ENCODE data around the gene GABBR2.
"Not testable (repeated sequence)": the region's sequence is repeated elsewhere in the genome, so short reads cannot be mapped to it uniquely, and the experiment has no call there.

The GABBR2 gene

DNA sequence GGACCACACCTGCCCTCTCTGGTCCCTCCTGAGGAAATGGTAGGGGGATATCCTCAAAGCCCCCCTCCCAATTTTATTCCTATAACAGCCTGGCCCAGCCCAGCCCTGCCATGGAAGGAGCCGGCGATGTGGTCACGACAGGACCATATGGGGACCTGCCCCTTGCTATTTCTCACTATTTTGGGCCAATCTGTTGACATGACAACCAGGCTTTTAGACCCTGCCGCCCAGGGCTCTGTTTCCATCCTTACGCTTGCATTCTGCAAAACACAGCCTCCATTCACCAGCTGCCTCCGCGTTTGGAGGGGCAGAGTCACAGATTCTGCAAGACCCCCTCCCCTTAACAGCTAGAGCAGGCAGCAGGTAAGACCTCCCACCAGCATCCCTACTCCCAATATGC is 112.2 kb downstream of the GABBR2 start:
- DNase-seq (ENCODE audit: low spot score) = no peak

DNA sequence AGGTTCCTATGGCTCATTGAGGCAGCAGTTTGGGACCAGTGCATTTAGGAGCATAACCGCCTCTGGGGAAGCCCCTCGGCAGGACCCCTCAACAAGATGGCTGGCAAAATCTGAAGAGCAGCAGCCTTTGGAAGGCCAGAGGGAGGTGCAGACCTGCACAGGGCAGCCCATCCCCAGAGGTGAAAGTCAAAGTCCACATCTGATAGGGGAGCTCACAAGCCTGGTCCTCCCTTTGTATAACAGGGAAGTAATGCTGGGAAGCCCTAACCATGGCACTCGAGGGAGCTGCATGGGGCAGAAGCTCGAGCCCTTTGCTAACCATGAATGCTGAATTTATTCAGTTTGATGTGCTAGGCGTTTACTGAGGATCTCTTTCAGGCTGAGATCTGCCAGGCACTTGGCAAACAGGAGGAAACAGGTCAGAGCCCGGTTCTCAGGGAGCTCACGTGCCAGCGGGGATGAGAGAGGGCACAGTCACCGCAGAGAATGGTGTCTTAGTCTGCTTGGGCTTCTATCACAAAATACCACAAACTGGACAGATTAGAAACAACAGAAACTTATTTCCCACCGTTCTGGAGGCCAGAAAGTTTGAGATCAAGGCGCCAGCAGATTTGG is 114.1 kb downstream of the GABBR2 start:
- no peak for DNase-seq (ENCODE audit: low spot score)

DNA sequence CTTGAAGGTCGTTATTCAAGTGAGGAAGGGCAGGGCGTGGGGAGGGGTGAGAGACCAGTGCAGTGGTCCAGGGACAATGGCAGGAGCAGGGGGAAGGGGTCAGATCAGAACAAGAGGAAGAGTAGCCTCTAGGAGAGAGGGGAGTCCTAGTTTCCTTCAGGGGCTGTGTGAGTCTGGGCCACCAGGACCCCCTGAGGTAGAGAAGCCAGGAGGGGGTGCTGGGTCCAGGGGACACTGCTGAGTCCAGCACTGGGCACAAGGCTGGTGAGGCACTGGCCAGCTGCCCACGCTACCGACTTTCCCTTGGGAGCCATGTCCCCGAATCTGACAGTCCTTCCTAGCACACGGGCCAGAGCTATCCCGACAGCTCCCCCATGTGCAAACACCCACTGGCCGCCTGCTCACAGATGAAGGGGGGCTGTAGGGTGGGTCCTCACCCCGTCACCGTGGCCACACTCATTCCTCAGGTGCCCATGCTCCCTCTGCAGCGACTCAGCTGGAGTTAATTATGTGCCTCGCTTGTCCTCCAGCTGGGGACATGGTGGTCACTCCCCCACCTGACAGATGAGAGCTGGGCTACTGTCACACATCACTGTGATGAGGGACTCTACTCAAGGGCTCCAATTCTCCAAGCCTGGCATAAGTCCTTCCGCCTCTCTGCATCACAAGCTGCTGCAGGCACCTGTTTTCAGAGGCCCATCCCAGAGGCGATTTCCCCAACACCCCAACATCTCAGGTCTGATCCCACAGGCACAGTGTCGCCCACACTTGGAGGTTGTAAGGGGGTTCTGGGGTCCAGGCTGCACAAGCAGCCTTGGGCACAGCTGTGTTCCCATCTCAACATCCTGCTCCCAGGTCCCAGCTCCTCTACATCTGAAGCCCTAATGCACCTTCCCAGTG is 115.1 kb downstream of the GABBR2 start:
- DNase-seq (ENCODE audit: low spot score) = no peak

DNA sequence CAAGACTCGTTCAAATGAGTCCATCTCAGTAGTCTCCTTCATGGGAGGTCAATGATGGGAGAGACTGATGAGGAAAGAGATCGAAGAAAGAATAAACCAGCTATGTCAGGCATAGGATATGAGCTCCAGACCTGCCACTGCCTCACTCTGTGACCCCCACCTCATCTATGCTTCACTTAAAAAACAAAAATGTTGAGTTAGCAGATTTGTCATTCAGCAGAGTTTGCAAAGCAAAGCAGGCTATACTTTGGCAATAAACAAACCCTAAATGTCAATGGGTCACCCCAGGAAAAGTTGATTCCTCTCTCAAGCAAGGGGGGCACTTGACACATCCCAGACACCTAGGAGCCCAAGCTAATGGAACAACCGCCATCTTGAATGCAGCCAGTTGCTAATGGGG is 117.0 kb downstream of the GABBR2 start:
- no peak for DNase-seq (ENCODE audit: low spot score)

DNA sequence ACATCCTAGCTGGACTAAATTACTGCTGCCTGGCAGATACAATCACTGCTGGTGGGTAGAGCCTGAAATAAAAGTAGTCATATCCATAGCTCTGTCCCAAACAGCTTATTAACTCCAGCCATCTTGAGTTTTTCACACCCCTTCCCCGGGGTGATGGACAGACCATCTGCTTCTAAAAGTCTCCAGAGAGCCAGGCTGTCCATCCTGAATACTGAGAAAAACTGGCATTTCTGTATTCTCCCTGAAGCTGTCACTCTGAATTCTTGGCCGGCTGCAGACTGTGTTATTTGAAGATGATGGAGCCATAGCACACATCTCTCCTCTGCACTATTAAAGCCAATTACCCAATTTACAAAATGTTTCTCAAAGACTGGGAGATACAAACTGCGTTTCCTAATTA is 118.6 kb downstream of the GABBR2 start:
- DNase-seq (ENCODE audit: low spot score) = no peak

DNA sequence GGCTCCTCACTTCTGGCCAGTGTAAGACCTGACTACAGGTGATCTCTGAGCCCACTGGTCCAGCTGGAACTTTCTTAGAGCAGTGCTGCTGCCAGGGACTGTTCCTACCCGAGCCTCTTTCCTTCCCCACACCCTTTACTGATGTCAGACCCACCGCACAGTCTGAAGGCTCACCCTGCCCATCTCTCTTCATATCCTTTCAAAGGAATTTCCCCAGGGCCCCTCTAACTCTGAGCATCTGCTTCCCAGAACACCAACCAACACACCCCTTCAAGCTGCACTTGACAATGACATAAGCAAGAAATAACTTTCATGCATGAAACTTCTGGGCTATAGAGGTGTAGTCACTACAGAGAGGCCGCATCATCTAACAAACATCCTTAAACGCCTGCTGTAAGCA is 119.6 kb downstream of the GABBR2 start:
- no peak for DNase-seq (ENCODE audit: low spot score)

DNA sequence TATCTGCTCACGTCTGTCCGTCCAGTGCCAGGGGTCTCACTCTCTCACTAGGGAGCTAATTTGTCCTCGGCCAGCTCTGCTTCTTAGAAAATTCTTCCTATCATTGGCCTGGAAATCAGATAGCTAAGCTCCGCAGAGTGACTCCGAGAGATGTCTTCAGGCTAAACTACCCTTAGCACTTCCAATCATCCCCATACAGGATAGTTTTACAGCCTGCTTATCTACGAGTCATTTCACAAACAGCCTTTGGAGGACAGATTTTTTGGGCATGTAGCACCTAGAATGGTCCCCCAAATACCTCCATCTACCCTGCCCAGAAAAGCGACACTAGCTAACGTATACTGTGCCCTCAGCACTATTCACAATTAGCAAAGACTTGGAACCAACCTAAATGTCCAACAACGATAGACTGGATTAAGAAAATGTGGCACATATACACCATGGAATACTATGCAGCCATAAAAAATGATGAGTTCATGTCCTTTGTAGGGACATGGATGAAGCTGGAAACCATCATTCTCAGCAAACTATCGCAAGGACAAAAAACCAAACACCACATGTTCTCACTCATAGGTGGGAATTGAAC is 123.8 kb downstream of the GABBR2 start:
- DNase-seq (ENCODE audit: low spot score) = not testable (repeated sequence)

DNA sequence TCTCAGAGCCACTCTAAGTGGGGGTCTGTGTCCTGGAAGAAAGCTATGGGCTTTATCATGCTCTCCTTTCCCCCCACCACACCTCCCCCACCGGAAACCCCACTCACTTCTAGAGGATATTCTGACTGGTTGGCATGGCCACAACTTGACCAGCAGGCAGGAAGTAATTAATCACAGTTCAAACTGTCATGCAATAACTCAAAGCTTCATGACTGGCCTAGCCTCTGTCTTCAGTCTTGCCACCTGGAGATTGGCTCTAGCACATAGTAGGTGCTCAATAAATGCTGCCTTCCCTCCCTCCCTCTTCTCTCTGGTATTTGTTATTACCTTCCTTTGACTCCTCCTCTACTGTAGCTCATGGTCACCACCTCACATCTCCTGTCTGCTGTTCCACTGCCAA is 124.7 kb downstream of the GABBR2 start:
- no peak for DNase-seq (ENCODE audit: low spot score)

DNA sequence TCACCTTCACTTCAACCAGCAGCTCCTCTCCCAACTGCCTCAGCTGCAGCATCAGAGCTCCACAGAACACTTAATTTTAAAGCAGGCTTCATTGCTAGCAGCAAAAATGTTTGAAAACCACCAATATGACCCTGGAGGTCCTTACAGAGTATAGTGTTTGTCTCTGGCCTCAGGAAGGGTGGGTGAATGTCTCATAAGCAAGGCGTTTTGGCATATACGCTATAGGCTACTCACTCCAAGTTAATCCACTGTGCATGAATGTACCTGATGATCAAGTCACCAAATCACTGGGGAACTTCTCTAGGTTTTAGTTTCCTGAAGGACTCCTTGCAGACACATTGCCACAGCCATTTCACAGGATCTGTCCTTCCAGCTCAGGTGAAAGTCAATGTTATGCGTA is 125.3 kb downstream of the GABBR2 start:
- no peak for DNase-seq (ENCODE audit: low spot score)

DNA sequence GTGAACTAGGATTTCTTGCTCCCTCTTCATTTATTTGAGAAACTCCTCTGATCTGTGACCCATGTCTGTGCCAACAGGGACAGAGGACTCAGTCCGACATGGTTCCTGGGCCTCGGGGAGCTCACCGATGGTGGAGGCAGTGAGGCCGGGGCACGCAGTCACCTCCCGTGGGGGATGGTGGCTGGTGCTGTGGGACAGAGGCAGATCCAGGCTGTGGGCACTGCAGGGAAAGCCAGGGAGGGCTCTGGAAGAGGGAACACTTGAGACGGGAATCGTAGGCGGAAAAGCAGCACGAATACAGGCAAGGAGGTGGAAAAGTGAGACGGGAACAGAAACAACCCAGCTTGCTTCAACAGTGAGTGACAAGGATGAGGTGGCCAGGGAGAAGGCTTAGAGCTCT is 127.8 kb downstream of the GABBR2 start:
- no peak for DNase-seq (ENCODE audit: low spot score)

DNA sequence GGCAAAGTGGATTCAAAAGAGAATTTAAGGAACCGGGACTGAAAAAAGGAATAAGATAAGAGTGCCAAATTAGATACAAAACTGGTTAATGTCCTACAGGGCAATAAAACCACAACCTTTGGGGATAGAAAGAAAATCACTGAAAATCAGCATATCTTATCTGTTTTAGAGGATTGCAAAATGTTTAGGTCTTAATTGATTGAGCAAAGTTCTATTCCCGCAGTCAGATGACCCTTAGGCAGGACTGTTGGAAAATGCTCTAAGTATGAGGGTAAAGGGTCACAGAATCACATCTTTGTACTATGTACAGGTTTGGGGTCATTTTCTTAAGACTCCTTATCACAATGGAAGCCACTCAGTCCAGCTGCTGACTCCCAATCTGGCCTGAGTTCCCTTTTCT is 129.0 kb downstream of the GABBR2 start:
- DNase-seq (ENCODE audit: low spot score) = no peak

DNA sequence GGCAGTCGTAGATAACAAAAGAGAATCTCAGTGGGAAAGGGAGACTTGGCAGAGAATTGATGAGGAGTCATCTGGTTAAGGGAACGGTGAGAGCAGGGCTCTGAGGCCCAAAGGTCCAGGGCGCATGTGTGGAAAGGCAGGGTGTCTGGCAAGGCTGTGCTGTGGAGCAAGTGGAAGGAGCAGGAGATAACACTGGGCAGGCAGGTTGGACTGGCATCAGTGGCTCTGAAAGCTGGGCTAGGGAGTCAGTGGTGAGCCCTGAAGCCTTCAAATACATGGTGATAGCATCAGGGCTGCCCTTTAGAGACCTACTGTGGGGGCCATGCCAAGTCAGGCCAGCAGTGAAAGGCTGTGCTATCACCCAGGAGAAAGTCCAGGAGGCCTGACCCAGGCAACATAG is 131.3 kb downstream of the GABBR2 start:
- DNase-seq (ENCODE audit: low spot score) = no peak

DNA sequence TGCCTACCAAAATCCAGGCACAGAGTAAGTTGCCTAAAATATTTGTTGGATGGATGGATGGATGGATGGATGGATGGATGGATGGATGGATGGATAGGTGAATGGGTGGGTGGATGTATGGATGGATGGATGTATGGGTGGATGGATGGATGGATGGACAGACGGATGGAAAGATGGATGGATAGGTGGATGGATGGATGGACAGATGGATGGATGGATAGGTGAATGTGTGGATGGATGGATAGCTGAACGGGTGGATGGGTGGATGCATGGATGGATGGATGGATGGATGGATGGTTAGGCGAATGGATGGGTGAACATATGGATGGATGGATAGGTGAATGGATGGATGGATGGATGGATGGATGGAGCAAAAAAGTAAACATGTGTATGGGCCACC is 131.9 kb downstream of the GABBR2 start:
- DNase-seq (ENCODE audit: low spot score) = no peak

DNA sequence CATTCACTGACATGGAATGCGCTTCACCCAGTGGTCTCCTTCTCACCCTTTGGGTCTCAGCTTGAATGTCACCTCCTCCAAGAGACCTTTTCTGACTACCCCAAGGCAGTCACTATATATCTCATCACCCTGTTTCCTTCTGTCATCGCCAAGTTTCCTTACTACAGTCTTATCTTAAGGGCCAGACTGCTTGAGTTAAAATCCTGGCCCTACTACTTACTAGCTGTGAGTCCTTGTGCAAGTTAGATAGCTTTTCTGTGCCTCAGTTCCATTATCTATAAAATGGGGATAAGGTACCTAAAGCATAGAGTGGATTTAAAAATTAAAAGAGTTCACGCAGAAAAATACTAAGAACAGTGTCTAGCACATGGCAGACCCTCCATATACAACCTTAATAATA is 132.4 kb downstream of the GABBR2 start:
- DNase-seq (ENCODE audit: low spot score) = no peak

DNA sequence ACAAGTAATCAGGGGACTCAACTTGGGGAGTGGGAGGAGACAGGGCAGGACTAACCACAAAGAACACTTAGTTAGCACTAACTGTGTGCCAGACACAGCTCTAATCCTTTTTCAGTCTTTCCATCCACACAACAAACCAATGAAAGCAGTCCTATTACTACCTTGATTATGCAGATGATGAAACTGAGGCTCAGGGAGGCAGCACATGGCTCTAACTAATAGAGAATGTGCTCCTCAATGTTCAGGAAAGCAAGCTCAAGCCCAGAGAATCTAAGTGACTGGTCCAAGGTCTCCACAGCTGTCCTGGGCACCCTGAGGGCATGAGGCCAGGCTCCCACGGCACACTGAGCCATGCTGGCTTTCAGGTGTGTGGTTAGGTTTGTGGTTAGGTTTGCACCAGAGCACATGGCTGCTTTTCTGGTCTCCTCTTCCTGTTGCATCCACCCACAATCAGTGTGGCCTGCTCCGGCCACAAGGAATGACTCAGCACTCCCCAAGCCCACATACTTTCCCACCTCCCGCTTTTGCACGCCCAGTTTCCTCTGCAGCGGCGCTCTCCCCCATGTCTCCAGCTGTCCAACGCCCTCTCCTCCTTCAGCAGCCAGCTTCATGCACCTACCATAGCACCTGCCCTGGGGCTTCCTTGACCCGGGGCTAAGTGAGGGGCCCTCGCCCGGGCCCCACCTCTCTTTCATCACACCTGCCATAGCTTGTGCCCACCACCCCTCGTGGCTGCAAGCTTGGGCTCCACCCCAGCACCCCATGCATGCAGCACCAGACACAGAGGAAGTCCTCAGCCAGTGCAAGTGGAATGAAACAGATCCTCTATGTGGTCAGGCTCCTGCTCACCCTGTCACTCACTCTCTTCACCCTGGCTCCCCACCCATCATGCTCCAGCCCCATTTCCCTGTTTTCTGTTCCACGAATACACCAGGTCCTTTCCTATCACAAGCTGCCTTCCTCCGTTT is 133.1 kb downstream of the GABBR2 start:
- no peak for DNase-seq (ENCODE audit: low spot score)

DNA sequence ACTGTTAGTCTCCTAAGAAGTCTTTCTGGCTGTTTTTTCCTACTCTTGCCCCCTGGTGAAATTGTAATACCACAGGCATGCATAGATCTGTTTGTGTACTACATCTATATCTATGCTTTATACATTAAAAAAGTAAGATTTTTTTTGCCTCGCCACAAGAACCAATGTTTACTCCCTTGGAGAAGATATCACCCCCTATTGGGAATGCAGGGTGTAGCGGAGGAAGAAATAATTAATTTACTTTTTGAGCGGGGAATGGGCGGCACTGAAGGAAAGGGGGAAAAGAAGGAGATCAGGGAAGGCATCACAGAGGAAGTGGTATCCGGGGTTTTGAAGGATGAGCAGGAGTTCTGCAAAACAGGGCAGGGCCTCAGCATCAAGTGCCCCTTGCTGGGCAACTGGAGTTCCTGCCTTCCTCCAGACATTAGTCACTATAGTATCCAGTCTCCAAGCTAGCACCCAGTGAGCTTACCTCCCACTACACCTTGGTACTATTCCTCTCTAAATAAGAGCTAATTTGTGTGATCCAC is 134.9 kb downstream of the GABBR2 start:
- no peak for DNase-seq (ENCODE audit: low spot score)

DNA sequence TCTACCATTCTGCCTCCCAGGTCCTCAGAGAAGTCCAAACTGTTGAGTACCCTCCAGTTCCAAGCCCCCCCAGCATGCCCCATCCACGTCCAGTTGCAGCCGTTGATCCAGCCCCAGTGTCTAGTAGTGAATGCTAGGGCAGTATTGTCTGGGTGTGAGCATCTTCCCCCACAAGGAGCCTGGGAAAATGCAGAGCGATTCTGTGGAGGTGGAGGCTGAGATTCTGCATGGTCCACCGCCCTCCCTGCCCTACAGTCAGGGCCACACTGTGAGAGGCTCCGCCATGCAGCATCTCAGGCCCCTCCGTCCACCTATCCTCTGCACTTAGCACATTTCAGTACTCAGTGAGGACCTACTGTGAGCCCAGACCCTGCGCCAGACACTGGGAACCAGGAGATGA is 135.9 kb downstream of the GABBR2 start:
- no peak for DNase-seq (ENCODE audit: low spot score)

DNA sequence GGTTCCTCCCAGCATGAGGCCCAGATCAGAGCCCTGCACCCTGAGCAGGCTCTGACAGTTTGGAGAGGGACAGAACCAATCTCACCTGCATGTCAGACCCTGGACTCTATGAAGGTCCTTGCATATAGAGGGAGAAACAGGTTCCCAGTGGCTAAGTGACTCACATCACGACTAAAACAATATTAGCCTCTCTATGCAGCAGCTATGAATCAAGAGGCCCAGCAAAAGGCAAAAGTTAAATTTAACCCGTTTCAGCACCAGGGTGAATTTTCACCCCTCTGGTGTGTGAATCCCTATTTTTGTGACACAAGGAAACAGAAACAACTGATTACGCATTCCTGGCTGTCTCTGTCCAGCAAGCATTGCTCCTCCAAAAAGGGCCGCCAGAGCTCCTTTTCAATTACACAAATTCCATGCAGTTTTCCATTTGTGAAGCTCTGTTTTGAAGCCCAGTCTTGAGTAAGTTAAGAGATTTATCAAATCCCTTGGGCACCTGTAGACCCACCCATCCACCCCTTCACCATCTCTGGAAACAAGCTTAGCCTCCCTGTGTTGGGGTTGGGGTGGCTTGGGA is 136.6 kb downstream of the GABBR2 start:
- DNase-seq (ENCODE audit: low spot score) = no peak

DNA sequence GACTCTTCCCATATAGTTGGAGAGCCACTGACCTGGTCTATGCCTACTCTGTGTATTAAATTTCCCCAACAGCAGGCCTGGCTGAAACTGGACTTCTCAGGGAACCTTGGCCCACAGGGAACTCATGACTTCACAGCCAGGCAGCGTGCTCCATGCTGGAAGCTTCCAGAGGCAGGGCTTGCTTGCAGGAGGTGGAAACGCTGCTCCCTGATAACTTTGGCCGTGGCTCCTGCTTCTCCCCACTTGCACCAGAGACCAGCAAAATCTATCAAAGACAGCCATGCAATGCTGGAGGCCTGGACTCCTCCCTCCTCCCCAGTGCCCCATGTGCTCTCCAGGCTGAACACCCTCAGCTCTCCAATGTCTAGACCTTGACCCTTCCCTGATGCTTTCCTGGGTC is 137.1 kb downstream of the GABBR2 start:
- DNase-seq (ENCODE audit: low spot score) = no peak

DNA sequence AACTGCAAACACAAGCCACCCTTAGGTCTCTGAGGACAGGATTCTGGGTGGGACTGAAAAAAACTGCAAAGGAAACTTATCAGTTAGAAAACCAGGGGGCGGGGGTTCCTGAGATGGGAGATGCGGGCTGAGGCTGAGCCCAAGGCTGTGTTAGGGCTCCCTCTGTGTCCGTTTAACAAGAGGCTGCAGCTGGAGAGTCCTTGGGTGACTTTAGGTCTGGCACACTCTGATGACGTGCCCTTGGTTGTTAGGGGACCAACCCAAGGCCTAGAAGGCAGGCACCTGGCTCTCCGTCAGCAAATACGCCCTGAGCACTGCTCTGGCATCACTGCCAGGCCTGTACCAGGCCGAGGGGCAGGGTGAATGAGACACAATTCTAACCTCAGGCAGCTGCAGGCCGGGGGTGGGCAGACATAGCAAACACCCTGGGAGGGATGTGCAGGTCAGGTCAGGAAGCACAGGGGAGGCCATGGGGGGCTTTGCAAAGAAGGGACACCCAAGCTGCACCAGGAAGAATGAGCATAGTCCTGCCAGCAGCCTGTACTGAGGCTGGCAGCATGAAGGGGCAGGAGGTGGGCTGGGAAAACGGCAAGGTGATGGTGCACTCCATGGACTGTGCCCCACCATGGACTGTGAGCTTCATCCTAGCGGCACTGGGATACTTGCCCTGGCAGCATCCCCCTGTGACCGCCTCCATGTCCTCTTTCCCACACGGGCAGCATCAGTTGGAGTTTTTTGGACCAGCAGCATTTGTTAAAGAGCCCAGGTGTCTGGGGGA is 137.9 kb downstream of the GABBR2 start:
- no peak for DNase-seq (ENCODE audit: low spot score)

DNA sequence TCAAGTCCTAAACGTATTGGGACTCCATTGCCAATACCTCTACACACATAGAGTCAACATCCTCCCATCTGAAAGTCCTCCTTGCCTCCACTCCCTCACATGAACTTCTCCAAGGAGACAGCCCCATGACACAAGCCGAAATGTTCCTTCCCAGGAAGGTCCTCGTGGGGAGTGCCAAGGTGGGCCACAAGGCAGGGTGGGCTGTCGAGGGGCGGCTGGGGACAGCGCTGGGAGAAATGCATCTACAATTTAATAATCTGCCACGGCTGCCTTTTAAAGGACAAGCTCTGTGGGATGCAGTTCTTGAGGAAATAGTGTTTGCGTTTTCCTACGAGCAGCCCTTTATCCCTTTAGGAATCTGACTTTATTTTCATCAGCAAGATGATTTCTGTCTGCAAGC is 138.7 kb downstream of the GABBR2 start:
- no peak for DNase-seq (ENCODE audit: low spot score)

Measured in hematopoietic multipotent progenitor cell treated with erythropoietin and hydrocortisone succinate and interleukin-3 and kit ligand, for 15 days (in vitro differentiated cells).